HEK293 (cell line): ENCODE measurements around the gene LCA5L.

Experiments
- CTCF ChIA-PET: fragments of 350-600 bp; formaldehyde crosslinking; extraction: SDS; loops from one replicate; lab custom pipeline; 2021; ENCODE audit warnings: antibody characterized with exemption; lab: Yijun Ruan, JAX
- POLR2A ChIA-PET: fragments of 300-600 bp; formaldehyde crosslinking; extraction: SDS; loops from one replicate; lab custom pipeline; 2020; ENCODE audit warnings: antibody characterized with exemption, inconsistent platforms; lab: Yijun Ruan, JAX
- H3K27ac ChIP-seq: fragments of 200-500 bp; sonication (Bioruptor generic); 2 replicates; pipeline ENCODE4 v1.5.1; 2014; ENCODE audit warnings: low read depth, low read length, control low read depth, inconsistent platforms; ENCODE audit errors: extremely low read depth
- H3K36me3 ChIP-seq, 2 experiments: fragments of 200-500 bp in 1 of 2; sonication (Bioruptor generic) in 1 of 2; 1 replicate in 1 of 2; 2 replicates in 1 of 2; pipeline ENCODE4 v1.5.1; 2014 to 2017; ENCODE audit warnings: inconsistent platforms in 2 of 2, low read length in 2 of 2; ENCODE audit not compliant: control insufficient read depth in 2 of 2, insufficient read depth in 1 of 2
- H3K4me1 ChIP-seq: fragments of 200-500 bp; sonication (Bioruptor generic); 2 replicates; pipeline ENCODE4 v1.5.1; 2014; ENCODE audit warnings: mild to moderate bottlenecking, low read length, inconsistent platforms; ENCODE audit not compliant: control insufficient read depth, insufficient read depth
- H3K4me3 ChIP-seq: 2 replicates; pipeline ENCODE4 v1.5.1; 2011; ENCODE audit warnings: low read depth, mild to moderate bottlenecking, control low read depth, low read length, moderate library complexity
- H3K9me3 ChIP-seq: fragments of 200-500 bp; sonication (Bioruptor generic); 2 replicates; pipeline ENCODE4 v1.5.1; 2014; ENCODE audit warnings: low read depth, low read length, inconsistent platforms; ENCODE audit not compliant: control insufficient read depth, insufficient read depth
- BCL11B ChIP-seq: fragments of 450-650 bp; formaldehyde crosslinking; IDR thresholded peaks from 2 replicates; pipeline ENCODE4 v1.5.1; 2016; ENCODE audit warnings: low read depth, missing biosample characterization, missing genetic modification characterization
- IKZF3 ChIP-seq: fragments of 450-650 bp; IDR thresholded peaks from 2 replicates; pipeline ENCODE4 v1.5.0; 2018; ENCODE audit warnings: missing biosample characterization, mild to moderate bottlenecking, missing genetic modification characterization, moderate library complexity
- INSM2 ChIP-seq: fragments of 450-650 bp; formaldehyde crosslinking; IDR thresholded peaks from 2 replicates; pipeline ENCODE4 v1.5.1; 2016; ENCODE audit warnings: missing biosample characterization, missing genetic modification characterization
- KLF7 ChIP-seq: fragments of 450-650 bp; formaldehyde crosslinking; IDR thresholded peaks from 2 replicates; pipeline ENCODE4 v1.5.1; 2016; ENCODE audit warnings: missing biosample characterization, missing genetic modification characterization, borderline replicate concordance
- SCRT2 ChIP-seq: fragments of 450-650 bp; formaldehyde crosslinking; IDR thresholded peaks from 2 replicates; pipeline ENCODE4 v1.5.1; 2016; ENCODE audit warnings: missing biosample characterization, missing genetic modification characterization
- TRIM28 ChIP-seq: IDR thresholded peaks from 2 replicates; pipeline ENCODE4 v1.6.1; 2011; ENCODE audit warnings: low read length, control low read depth, borderline replicate concordance
- ZBTB8A ChIP-seq: fragments of 450-650 bp; formaldehyde crosslinking; IDR thresholded peaks from 2 replicates; pipeline ENCODE4 v1.5.1; 2016; ENCODE audit warnings: missing biosample characterization, missing genetic modification characterization
- ZFP69B ChIP-seq: fragments of 450-650 bp; formaldehyde crosslinking; IDR thresholded peaks from 2 replicates; pipeline ENCODE4 v1.5.1; 2016; ENCODE audit warnings: missing biosample characterization, missing genetic modification characterization
- ZNF138 ChIP-seq: fragments of 450-650 bp; formaldehyde crosslinking; IDR thresholded peaks from 2 replicates; pipeline ENCODE4 v1.5.1; 2016; ENCODE audit warnings: missing biosample characterization, missing genetic modification characterization, borderline replicate concordance
- ZNF248 ChIP-seq: fragments of 450-650 bp; formaldehyde crosslinking; IDR thresholded peaks from 2 replicates; pipeline ENCODE4 v1.5.1; 2017; ENCODE audit warnings: missing biosample characterization, missing genetic modification characterization
- ZNF311 ChIP-seq: fragments of 450-650 bp; formaldehyde crosslinking; IDR thresholded peaks from 2 replicates; pipeline ENCODE4 v1.5.1; 2017; ENCODE audit warnings: missing biosample characterization, missing genetic modification characterization, borderline replicate concordance
- ZNF426 ChIP-seq: fragments of 450-650 bp; formaldehyde crosslinking; IDR thresholded peaks from 2 replicates; pipeline ENCODE4 v1.5.1; 2017; ENCODE audit warnings: missing biosample characterization, missing genetic modification characterization, mild to moderate bottlenecking, inconsistent platforms, moderate library complexity
- ZNF513 ChIP-seq: fragments of 450-650 bp; IDR thresholded peaks from 2 replicates; pipeline ENCODE4 v1.5.1; 2018; ENCODE audit warnings: missing biosample characterization, missing genetic modification characterization
- ZNF596 ChIP-seq: fragments of 450-650 bp; IDR thresholded peaks from 2 replicates; pipeline ENCODE4 v1.5.0; 2018; ENCODE audit warnings: missing biosample characterization, mild to moderate bottlenecking, missing genetic modification characterization, moderate library complexity
- ZNF624 ChIP-seq: fragments of 450-650 bp; formaldehyde crosslinking; IDR thresholded peaks from 2 replicates; pipeline ENCODE4 v1.5.1; 2017; ENCODE audit warnings: missing biosample characterization, missing genetic modification characterization
- ZNF660 ChIP-seq: fragments of 450-650 bp; IDR thresholded peaks from 2 replicates; pipeline ENCODE4 v1.5.1; 2018; ENCODE audit warnings: missing biosample characterization, mild to moderate bottlenecking, missing genetic modification characterization
- ZNF837 ChIP-seq: fragments of 450-650 bp; formaldehyde crosslinking; IDR thresholded peaks from 2 replicates; pipeline ENCODE4 v1.5.1; 2016; ENCODE audit warnings: missing biosample characterization, missing genetic modification characterization
- TF ChIP-seq, protein P1 (sequence below): fragments of 450-650 bp; formaldehyde crosslinking; IDR thresholded peaks from 2 replicates; pipeline ENCODE4 v1.5.1; 2017; ENCODE audit warnings: missing biosample characterization, missing genetic modification characterization
- TF ChIP-seq, protein P2 (sequence below): fragments of 450-650 bp; formaldehyde crosslinking; IDR thresholded peaks from 2 replicates; pipeline ENCODE4 v1.5.1; 2017; ENCODE audit warnings: missing biosample characterization, missing genetic modification characterization
- TF ChIP-seq, protein P3 (sequence below): fragments of 450-650 bp; formaldehyde crosslinking; IDR thresholded peaks from 2 replicates; pipeline ENCODE4 v1.5.1; 2016; ENCODE audit warnings: missing biosample characterization, missing genetic modification characterization
- TF ChIP-seq, protein P4 (sequence below): fragments of 450-650 bp; formaldehyde crosslinking; IDR thresholded peaks from 2 replicates; pipeline ENCODE4 v1.5.1; 2017; ENCODE audit warnings: missing biosample characterization, missing genetic modification characterization

Gene LCA5L

GRCh38 chr21:39474611-39475010, 29.0 kb upstream of the LCA5L start (continued):
- no peak for TF ChIP-seq KLF7 (tag by site-specific recombination)
- TF ChIP-seq BCL11B (tag by site-specific recombination): no peak
- TF ChIP-seq ZNF138 (tag by site-specific recombination): no peak
- TF ChIP-seq IKZF3 (tag by site-specific recombination): no peak
- TF ChIP-seq ZNF624 (tag by site-specific recombination): no peak
- TF ChIP-seq ZNF660: no peak
- no peak for TF ChIP-seq ZFP69B (tag by site-specific recombination)
- TF ChIP-seq ZNF248 (tag by site-specific recombination): no peak

- POLR2A ChIA-PET: no interaction called here
- CTCF ChIA-PET: no interaction called here
- no peaks in the 10 kb centered on the region for H3K4me1 ChIP-seq
- H3K9me3 ChIP-seq: no peaks in the 10 kb centered on the region
- no peak overlapping the region for H3K27ac ChIP-seq
- TF ChIP-seq, protein P1, sequence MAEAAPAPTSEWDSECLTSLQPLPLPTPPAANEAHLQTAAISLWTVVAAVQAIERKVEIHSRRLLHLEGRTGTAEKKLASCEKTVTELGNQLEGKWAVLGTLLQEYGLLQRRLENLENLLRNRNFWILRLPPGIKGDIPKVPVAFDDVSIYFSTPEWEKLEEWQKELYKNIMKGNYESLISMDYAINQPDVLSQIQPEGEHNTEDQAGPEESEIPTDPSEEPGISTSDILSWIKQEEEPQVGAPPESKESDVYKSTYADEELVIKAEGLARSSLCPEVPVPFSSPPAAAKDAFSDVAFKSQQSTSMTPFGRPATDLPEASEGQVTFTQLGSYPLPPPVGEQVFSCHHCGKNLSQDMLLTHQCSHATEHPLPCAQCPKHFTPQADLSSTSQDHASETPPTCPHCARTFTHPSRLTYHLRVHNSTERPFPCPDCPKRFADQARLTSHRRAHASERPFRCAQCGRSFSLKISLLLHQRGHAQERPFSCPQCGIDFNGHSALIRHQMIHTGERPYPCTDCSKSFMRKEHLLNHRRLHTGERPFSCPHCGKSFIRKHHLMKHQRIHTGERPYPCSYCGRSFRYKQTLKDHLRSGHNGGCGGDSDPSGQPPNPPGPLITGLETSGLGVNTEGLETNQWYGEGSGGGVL: no peak
- TF ChIP-seq SCRT2 (tag by site-specific recombination): no peak
- TF ChIP-seq, protein P2, sequence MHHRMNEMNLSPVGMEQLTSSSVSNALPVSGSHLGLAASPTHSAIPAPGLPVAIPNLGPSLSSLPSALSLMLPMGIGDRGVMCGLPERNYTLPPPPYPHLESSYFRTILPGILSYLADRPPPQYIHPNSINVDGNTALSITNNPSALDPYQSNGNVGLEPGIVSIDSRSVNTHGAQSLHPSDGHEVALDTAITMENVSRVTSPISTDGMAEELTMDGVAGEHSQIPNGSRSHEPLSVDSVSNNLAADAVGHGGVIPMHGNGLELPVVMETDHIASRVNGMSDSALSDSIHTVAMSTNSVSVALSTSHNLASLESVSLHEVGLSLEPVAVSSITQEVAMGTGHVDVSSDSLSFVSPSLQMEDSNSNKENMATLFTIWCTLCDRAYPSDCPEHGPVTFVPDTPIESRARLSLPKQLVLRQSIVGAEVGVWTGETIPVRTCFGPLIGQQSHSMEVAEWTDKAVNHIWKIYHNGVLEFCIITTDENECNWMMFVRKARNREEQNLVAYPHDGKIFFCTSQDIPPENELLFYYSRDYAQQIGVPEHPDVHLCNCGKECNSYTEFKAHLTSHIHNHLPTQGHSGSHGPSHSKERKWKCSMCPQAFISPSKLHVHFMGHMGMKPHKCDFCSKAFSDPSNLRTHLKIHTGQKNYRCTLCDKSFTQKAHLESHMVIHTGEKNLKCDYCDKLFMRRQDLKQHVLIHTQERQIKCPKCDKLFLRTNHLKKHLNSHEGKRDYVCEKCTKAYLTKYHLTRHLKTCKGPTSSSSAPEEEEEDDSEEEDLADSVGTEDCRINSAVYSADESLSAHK: no peak
- TF ChIP-seq ZNF837 (tag by site-specific recombination): no peak
- TF ChIP-seq ZBTB8A: no peak
- TF ChIP-seq, protein P3, sequence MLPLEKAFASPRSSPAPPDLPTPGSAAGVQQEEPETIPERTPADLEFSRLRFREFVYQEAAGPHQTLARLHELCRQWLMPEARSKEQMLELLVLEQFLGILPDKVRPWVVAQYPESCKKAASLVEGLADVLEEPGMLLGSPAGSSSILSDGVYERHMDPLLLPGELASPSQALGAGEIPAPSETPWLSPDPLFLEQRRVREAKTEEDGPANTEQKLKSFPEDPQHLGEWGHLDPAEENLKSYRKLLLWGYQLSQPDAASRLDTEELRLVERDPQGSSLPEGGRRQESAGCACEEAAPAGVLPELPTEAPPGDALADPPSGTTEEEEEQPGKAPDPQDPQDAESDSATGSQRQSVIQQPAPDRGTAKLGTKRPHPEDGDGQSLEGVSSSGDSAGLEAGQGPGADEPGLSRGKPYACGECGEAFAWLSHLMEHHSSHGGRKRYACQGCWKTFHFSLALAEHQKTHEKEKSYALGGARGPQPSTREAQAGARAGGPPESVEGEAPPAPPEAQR (tag by site-specific recombination): no peak
- TF ChIP-seq ZNF596 (tag by site-specific recombination): no peak
- no peak for TF ChIP-seq INSM2 (tag by site-specific recombination)
- no peak for TF ChIP-seq ZNF513 (tag by site-specific recombination)
- TF ChIP-seq, protein P4, sequence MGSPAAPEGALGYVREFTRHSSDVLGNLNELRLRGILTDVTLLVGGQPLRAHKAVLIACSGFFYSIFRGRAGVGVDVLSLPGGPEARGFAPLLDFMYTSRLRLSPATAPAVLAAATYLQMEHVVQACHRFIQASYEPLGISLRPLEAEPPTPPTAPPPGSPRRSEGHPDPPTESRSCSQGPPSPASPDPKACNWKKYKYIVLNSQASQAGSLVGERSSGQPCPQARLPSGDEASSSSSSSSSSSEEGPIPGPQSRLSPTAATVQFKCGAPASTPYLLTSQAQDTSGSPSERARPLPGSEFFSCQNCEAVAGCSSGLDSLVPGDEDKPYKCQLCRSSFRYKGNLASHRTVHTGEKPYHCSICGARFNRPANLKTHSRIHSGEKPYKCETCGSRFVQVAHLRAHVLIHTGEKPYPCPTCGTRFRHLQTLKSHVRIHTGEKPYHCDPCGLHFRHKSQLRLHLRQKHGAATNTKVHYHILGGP (tag by site-specific recombination): no peak
- TF ChIP-seq ZNF311: no peak
- TF ChIP-seq TRIM28: no peak
- TF ChIP-seq ZNF426 (tag by site-specific recombination): no peak
- TF ChIP-seq, all 188 proteins: peak for 0
- Histone ChIP-seq H3K4me3 (no peak overlapping the region), H3K36me3 (no peaks in the 10 kb centered on the region)
These were observed 27.2 kb upstream of the LCA5L start for GRCh38 chr21:39472786-39473185.
